ENCODE results near the gene SLC26A3.

Gene SLC26A3

DNA sequence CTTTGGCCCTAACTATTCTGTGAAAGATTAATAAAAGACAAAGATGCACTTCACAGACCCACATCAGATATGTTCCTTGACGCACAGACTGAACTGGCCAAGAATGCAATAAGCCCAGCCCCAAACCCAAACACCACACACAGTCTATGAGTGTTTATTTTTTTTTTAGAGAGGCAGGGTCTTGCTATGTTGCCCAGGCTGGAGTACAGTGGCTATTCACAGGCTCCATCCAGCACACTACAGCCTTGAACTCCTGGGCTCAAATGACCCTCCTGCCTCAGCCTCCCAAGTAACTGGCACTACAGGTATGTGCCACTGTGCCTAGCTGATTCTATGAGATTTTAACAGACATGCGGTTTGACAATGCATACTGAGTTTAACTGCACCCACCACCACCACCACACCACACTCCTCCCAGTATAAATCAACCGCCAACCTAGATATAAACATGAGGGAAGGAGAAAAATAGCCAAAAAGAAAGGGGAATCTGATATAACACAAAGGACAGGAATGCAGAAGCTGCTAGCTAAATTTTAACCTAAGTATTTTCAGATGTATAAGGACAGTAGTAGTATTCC is 35.1 kb upstream of the SLC26A3 start:
- TF ChIP-seq TAF1 (IDR thresholded peaks at IDR 0.05; ENCODE audit: borderline replicate concordance, insufficient read depth, low read length) (no peak), FOXP2 (optimal IDR thresholded peaks at IDR 0.05; ENCODE audit: borderline replicate concordance, extremely low read depth, extremely low read length, insufficient read depth) (no peak), POLR2AphosphoS5 (IDR thresholded peaks at IDR 0.05; ENCODE audit: low read depth, low read length) (no peak), SIN3A (IDR thresholded peaks at IDR 0.05; ENCODE audit: borderline replicate concordance, insufficient read depth, low read length) (no peak)
- TF ChIP-seq, protein P1, sequence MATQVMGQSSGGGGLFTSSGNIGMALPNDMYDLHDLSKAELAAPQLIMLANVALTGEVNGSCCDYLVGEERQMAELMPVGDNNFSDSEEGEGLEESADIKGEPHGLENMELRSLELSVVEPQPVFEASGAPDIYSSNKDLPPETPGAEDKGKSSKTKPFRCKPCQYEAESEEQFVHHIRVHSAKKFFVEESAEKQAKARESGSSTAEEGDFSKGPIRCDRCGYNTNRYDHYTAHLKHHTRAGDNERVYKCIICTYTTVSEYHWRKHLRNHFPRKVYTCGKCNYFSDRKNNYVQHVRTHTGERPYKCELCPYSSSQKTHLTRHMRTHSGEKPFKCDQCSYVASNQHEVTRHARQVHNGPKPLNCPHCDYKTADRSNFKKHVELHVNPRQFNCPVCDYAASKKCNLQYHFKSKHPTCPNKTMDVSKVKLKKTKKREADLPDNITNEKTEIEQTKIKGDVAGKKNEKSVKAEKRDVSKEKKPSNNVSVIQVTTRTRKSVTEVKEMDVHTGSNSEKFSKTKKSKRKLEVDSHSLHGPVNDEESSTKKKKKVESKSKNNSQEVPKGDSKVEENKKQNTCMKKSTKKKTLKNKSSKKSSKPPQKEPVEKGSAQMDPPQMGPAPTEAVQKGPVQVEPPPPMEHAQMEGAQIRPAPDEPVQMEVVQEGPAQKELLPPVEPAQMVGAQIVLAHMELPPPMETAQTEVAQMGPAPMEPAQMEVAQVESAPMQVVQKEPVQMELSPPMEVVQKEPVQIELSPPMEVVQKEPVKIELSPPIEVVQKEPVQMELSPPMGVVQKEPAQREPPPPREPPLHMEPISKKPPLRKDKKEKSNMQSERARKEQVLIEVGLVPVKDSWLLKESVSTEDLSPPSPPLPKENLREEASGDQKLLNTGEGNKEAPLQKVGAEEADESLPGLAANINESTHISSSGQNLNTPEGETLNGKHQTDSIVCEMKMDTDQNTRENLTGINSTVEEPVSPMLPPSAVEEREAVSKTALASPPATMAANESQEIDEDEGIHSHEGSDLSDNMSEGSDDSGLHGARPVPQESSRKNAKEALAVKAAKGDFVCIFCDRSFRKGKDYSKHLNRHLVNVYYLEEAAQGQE (IDR thresholded peaks at IDR 0.05; ENCODE audit: insufficient read depth in 1 of 2, low read depth in 2 of 2, low read length in 2 of 2), result no peak

DNA sequence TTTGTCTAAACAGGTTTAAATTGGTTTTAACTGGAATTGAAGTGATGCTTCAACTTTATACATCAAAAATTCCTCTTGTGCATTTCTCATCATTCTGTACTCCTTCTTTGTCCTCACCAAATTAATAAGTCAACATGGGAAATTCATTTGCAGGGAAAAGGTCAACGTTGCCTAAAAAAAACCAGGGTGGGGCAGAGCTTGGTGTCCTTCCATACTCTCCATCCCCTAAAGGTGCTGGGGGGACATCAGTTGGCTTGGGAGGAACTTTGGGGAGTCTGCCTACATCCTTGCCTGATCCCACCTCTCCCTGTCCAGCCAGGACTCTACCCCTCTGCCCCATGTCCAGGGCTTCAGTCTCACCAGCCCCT is 34.1 kb upstream of the SLC26A3 start:
- TF ChIP-seq POLR2AphosphoS5 (IDR thresholded peaks at IDR 0.05; ENCODE audit: low read depth, low read length) (no peak), SIN3A (IDR thresholded peaks at IDR 0.05; ENCODE audit: borderline replicate concordance, insufficient read depth, low read length) (no peak), FOXP2 (optimal IDR thresholded peaks at IDR 0.05; ENCODE audit: borderline replicate concordance, extremely low read depth, extremely low read length, insufficient read depth) (no peak), TAF1 (IDR thresholded peaks at IDR 0.05; ENCODE audit: borderline replicate concordance, insufficient read depth, low read length) (no peak)
- TF ChIP-seq, protein P1 (IDR thresholded peaks at IDR 0.05; ENCODE audit: insufficient read depth in 1 of 2, low read depth in 2 of 2, low read length in 2 of 2), result no peak

DNA sequence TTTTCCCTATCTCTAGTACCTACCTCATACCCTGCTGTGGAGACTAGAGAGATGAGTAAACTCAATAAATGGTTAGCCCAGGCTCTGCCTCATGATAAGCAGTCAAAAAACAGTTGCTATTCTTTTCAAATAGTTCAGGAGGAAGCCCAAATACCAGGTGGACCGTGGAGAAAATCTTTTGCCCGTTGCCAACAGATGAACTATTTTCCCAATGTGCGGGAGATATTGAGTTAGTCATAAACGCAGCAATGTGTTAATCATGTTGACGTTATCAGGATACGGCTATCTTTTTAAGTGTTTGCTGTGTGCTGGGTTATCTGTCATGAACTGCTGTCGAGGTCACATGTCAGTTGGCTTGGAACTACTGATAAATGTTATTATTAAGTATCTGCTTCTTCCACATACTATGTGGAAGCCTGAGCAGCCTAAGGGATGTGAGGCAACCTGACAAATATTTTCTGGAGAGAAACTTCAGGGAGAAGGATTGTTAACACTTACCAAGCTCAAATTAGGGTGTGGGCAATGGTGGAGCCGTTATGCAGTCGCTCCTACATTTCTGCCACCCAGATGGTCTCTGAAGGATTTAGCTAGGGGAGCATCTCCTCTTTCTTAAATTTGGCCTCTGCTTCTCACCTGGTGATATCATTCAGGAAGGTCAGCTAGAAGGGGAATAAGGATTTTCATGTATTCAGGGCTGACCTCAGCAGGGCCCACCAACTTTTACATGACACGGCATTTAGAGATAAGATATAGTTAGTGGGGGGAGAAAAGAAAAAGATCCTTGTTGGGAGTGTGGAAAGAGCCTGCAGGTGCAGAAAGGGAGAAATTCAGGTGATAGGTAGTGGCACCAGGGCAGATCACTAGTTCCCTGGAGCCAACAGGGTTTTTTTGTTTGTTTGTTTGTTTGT is 33.5 kb upstream of the SLC26A3 start:
- TF ChIP-seq TAF1 (IDR thresholded peaks at IDR 0.05; ENCODE audit: borderline replicate concordance, insufficient read depth, low read length), result no peak
- no peak for TF ChIP-seq SIN3A (IDR thresholded peaks at IDR 0.05; ENCODE audit: borderline replicate concordance, insufficient read depth, low read length)
- TF ChIP-seq, protein P1 (IDR thresholded peaks at IDR 0.05; ENCODE audit: insufficient read depth in 1 of 2, low read depth in 2 of 2, low read length in 2 of 2), result no peak

DNA sequence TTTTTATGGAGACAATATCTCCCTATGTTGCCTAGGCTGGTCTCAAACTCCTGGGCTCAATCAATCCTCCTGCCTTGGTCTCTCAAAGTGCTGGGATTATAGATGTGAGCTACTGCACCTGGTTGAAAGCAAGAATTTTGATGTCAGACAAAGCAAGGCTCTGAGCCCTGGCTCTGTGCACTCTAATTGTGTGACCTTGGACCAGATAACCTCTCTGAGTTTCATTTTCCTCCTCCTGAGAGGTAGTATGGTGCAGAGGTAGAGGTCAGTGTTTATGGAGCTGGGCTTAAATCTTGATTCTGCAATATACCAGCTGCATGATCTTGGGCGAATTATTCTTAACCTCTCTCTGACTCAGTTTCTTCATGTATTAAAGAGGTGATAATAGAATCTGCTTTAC is 31.4 kb upstream of the SLC26A3 start:
- TF ChIP-seq, protein P1 (IDR thresholded peaks at IDR 0.05; ENCODE audit: insufficient read depth in 1 of 2, low read depth in 2 of 2, low read length in 2 of 2), result no peak
- TF ChIP-seq TAF1 (IDR thresholded peaks at IDR 0.05; ENCODE audit: borderline replicate concordance, insufficient read depth, low read length), result no peak
